ENCODE results near the gene RPS6KA1.
"Not testable (repeated sequence)": the region's sequence is repeated elsewhere in the genome, so short reads cannot be mapped to it uniquely, and the experiment has no call there.

RPS6KA1 gene

GRCh38 chr1:26603856-26604255, 74.3 kb downstream of the RPS6KA1 start:
- no peak for DNase-seq

- no peak for DNase-seq
Measured at GRCh38 chr1:26607186-26607585, 77.6 kb downstream of the RPS6KA1 start.

- DNase-seq: no peak
Measured at GRCh38 chr1:26608895-26609294, 79.3 kb downstream of the RPS6KA1 start.

- no peak for DNase-seq
Measured at GRCh38 chr1:26610781-26611180, 81.2 kb downstream of the RPS6KA1 start.

- not testable (repeated sequence) for DNase-seq
Measured at GRCh38 chr1:26612627-26613026, 83.1 kb downstream of the RPS6KA1 start.

GRCh38 chr1:26614655-26615411, 85.3 kb downstream of the RPS6KA1 start:
- no peak for DNase-seq

GRCh38 chr1:26616881-26617280, 87.3 kb downstream of the RPS6KA1 start:
- DNase-seq: no peak

GRCh38 chr1:26618561-26618960, 89.0 kb downstream of the RPS6KA1 start:
- DNase-seq: no peak

Measured in effector CD8-positive, alpha-beta T cell (primary cell).